GM18505 (cell line): Measurements from ENCODE around the gene TMEM150A.

Experiments
- ATAC-seq: cut with Tn5 transposase; IDR thresholded peaks from one replicate; pipeline ENCODE4 v1.9.1; 2021; ENCODE audit not compliant: unreplicated experiment
- POLR2A ChIP-seq: IDR thresholded peaks from 4 replicates; pipeline ENCODE4 v1.6.1; 2011; ENCODE audit warnings: borderline replicate concordance; ENCODE audit not compliant: insufficient read depth, insufficient read length; ENCODE audit errors: extremely low read depth

TMEM150A gene, protein sequence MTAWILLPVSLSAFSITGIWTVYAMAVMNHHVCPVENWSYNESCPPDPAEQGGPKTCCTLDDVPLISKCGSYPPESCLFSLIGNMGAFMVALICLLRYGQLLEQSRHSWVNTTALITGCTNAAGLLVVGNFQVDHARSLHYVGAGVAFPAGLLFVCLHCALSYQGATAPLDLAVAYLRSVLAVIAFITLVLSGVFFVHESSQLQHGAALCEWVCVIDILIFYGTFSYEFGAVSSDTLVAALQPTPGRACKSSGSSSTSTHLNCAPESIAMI

DNA sequence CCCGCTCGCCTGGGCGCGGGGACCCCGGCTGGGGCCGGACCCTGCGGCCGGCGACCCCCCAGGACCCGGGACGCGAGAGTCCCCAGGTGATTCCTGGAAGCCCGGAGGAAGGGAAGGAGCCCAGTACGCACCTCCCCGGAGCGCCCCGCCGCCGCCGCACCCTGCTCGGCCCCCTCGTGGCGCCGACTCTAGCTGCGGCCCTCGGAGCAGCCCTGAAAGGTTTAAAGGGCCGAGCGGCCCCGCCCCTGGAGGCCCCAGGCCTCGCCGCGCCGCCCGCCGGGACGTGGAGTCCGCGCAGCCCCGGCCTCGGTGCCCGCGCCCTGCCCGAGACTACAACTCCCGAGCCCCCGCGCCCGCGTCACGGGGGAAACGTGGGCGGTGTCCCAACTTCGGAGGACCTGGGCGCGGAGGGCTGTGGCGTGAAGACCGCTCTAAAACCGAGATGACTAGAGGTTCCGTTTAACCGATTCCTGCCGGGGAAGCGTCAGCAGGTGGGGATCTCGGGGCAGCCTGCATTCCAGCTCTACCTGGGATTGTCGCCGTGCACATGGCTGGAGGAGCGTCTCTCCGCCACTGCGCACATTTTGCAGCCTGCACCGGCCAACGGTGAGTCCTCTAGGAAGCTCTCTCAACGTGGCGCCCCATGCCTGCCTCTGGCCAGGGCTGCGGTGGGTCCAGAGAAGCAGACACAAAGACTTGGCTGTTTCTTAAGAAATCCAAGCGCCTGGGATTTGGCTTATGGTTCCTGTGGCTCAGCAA, at the start of gene TMEM150A:
Gene TMEM150A, minus strand, starts transcription at position 223 of the 759 bp plus-strand sequence. CDS start 750 bp downstream, outside the sequence.
- peak; percentile 71 for TF ChIP-seq POLR2A
- peak; percentile 95 for ATAC-seq

DNA sequence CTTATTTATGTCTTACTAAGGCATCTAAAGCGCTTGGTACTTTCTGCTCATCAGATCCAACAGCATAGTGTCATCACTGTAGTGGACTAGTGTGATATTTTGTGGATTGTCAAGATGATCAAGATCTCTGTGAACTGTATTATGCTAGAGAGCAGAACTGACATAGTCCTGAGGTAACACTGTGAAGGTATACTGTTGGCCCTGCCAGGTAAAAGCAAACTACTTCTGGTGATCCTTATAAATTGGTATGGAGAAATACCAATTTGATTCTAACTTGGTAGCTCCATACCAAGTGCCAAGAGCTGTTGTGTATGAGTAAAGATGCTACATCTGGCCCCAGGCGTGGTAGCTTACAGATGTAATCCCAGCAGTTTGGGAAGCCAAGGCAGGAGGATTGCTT, 49.6 kb upstream of the TMEM150A start:
- no peak for ATAC-seq
- TF ChIP-seq POLR2A: no peak

DNA sequence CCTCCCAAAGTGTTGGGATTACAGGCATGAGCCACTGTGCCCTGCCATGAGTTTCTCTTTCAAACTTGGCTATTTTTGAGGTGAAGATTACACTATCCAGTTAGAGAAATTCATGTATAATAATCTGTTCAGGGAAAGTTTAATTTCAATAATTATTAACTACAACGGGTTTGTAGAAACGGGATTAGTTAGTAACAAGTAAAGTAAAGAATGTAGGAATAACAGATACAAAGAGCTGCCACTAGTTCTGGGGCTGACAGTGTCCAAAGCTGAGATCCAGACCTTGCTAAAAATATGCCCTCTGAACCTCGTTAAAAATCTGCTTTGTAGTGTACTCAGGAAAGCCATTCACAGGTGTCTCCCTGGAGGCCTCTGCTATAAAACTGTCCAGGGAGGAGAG, 48.6 kb upstream of the TMEM150A start:
- no peak for ATAC-seq
- TF ChIP-seq POLR2A: no peak

DNA sequence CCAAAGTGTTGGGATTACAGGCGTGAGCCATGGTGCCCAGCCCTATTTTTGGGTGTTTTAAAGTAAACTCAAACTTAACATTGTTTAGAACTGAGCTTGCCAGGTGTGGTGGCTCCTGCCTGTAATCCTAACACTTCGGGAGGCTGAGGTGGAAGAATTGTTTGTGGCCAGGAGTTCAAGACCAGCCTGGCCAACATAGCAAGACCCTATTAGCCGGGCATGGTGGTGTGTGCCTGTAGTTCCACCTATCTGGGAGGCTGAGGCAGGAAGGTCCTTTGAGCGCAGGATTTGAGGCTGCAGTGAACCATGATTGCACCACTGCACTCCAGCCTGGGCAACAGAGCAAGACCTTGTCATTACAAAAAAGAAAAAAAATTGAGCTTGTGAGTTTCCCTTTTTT, 48.0 kb upstream of the TMEM150A start:
- no peak for ATAC-seq
- no peak for TF ChIP-seq POLR2A

DNA sequence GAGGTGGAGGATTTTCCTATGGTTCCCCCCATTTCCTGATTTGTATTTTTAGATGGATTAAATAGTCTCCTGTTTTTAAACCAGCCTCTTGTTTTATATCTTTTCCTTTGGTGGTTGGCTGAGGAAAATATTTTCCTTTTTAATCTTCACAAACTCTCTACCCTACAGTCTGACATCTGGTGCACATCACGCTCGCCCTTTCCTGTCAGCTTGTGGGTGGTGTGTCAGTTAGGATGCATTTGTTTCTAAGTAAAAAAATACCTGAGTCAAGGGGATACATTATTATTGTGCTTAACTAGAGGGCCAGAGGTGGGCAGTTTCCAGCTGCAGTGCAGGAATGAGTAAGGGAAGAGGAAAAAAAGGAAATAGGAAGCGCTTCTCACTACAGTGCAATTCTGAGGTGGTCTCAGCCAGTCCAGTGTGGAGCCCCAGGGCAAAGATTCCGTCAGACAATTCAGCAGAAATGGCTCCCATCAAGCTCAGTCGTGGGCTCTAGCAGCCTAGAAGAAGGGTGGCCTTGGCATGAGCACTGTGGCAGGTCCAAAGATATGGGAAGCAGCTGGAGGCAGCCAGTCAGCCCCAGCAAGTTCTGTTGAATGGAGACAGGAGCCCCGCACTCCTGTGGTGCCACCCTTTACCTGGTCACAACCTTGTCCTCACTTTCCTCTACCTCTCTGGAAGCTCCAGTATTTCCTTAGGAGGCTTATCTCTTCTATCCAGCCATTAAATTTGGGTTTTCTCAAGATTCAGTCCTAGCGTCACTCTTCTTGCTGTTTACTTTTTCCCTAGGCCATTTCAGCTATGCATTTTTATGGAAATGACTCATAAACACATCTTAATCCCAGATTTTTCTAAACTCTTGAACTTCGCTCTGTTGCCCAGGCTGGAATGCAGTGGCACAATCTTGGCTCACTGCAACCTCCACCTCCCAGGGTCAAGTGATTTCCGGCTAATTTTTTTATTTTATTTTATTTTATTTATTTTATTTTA, 47.0 kb upstream of the TMEM150A start:
- no peak for TF ChIP-seq POLR2A
- ATAC-seq: no peak

DNA sequence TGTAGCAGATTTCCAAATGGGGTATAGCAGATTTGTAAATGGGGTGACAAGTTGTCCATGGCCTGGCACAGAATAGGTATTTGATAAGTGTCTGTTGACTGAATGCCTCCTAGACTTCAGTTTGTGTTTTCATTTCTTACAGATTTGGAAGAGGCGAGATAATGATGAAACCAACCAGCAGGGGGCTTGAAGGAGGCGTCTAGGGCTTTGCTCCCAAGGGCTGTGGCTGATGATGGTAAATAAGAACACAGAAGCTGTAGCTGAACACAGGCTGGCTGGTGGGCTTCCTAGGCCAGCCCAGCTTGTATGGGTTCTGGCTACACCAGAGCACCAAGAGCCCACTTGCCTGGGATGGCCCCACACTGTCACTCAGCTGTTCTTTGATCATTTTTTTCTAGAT, 46.1 kb upstream of the TMEM150A start:
- no peak for ATAC-seq
- TF ChIP-seq POLR2A: no peak

DNA sequence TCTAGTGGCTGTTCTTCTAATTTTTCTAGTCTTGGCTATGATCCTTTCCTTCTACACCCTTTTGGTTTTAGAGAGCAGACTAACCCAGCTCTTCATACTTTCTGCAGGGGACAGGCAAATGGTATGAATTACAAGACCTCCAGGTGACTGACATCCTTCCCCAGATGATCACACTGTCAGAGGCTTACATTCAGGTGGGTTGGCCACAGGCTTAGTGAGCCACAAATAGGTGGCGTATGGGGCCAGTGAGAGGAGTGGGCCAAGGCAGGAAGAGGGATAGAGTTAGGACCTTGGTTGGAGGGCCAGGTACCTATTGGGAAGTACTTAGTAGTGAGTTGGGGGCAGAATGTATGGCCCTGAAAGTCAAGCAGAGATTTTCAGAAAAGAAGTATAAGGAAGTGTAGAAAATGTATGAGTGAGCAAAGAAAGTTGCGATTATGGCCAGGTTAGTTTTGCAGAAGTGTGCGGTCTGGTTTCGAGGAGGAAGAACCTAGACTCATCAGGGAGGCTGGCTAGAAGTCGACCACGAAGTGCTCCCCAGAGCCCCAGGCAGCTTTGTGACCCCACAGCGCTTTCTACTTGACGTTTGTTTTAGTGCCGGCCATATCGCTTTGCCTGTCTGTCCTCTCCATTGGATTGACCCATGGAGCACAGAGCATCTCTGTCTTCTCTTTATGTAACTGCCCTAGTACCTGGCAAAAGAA, 45.5 kb upstream of the TMEM150A start:
- ATAC-seq: no peak
- TF ChIP-seq POLR2A: no peak

DNA sequence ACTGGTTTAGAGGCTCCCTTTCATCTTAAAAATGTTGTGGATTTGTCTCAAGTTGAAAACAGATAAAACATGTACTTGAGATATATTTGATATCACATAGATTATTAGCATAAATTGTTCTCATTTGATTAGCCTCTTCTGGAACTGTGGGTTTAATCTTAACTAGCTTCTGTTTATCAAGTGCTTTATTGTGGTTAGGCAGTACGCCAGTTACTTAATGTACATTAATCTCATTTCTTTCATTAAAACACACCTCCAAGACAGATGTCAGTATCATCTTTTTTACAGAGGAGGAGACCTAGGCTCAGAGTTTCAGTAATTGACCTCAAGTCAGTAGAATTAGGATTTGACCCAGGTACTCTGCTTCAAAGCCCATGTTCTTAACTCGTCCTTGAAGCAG, 43.7 kb upstream of the TMEM150A start:
- no peak for TF ChIP-seq POLR2A
- ATAC-seq: no peak

DNA sequence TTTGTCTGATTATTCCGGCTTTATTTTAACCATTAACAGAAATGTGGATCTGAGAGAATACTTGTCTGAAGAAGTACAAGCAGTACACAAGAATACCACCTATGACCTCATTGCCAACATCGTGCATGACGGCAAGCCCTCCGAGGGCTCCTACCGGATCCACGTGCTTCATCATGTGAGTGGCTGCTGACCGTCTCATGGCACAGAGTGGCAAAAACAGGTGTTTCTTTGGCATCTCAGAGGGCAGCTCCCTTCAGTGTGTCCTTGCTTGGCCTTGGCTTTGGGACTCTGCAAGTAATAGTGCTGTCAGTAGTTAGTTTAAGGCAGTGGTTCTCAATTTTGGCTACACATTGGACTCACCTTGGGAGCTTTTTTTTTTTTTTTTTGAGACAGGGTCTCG, 42.4 kb upstream of the TMEM150A start:
- TF ChIP-seq POLR2A: no peak
- no peak for ATAC-seq

DNA sequence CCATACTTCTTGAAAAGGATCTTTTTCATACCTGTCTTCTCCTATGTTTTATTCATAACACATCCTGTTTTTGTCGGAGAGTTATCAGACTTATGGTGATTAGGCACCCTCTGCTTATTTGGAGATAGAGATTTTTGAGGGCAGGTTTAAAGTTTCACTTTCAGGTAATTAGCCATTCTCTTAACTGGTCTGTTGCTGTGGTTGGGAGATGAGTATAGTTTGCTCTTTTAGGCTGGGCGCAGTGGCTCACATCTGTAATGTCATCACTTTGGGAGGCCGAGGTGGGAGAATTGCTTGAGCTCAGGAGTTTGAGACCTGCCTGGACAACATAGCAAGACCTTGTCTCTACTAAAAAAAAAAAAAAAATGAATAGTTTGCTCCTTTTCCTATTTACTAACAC, 40.2 kb upstream of the TMEM150A start:
- TF ChIP-seq POLR2A: no peak
- ATAC-seq: no peak

DNA sequence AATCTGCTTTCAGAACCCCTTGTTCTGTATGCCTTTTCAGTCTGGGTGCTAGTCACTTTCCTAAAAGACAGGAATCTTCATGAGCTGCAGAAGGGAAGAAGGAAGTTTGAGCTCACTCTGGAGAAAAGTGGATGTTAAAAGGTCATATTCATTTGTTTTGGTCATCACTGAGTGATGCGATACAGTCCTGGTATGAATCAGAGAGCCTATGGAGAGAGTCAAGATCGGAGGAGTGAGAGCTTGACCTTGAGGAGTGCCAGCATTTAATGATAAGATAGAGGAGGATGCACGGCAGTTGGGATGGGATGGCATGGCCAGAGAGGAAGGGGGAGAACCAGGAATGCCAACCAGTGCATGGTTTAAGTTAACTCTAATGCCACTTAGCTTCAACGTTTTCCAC, 33.1 kb upstream of the TMEM150A start:
- ATAC-seq: no peak
- TF ChIP-seq POLR2A: no peak

DNA sequence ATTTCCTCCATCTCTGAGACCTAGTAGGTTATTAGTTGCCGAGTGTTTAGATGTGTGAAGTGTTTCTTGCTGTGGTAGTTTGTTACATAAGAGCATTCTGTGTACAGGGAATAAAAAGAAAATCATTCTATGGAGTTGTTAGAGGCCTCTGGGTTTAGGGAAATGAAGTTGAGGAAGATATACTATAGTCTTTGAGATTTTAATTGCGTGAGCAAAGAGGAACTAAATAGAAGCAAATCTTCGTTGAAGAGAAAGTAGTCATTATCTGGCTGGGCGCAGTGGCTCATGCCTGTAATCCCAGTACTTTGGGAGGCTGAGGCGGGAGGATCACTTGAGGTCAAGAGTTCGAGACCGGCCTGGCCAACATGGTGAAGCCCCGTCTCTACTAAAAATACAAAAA, 32.5 kb upstream of the TMEM150A start:
- TF ChIP-seq POLR2A: no peak
- ATAC-seq: no peak

DNA sequence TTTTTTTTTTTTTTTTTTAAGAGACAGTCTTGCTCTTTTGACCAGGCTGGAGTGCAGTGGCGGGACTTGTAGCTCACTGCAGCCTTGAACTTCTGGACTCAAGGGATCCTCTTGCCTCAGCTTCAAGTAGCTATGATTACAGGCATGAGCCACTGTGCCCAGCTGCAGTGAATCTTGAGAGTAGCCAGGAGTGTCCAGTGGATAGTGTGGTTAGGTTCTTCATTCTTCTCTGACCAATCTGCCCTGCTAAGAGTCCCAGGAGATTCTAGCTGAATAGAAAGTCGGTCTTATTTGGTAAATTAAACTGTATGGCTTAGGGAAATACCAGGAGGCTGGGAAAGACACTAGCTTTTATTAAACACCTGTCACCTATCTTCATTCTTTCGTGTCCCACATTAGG, 28.8 kb upstream of the TMEM150A start:
- no peak for ATAC-seq
- no peak for TF ChIP-seq POLR2A

DNA sequence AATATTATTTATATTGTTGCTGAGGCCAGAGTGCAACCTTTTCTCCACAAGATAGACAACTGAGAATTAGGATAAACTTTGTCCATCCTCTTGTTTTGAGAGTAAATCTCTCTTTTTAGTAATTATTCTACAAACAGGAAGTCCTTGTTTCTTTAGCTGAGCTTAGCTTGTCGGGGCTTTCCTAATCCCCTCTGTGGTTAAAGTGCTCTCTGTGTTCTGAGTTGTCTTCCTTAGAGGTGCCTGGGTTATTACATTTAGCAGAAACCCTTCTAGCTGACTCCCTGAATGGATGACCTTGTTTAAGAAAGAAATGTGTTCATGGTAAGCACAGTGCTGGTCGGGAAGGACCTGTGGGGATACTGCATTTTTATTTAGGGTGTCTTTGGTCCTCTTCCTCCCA, 26.2 kb upstream of the TMEM150A start:
- no peak for ATAC-seq
- no peak for TF ChIP-seq POLR2A

DNA sequence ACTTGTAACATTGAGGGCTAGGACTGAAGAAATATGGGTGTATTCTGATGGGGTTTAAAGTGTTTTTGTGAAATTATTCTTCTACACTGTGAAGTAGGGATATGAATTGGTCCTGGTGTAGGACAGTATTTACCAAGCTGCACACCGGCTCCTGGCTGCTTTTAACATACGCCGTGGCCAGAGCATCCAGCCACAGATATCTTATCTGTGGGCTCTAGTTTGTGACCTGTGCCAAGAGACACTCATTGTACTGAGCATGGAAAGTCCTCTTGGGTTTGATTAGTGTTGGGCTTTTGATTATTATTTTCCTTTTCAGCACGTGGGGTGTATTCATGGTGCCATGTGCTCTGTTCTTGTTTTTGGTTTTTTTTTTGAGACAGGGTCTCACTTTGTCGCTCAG, 21.5 kb upstream of the TMEM150A start:
- no peak for ATAC-seq
- no peak for TF ChIP-seq POLR2A
